GM12878 (cell line): ENCODE results near the gene PLA2G5.

Experiments
- GABPA ChIP-seq: IDR thresholded peaks from 2 replicates; pipeline ENCODE4 v1.6.1; 2014; ENCODE audit warnings: antibody characterized with exemption, low read depth, mild to moderate bottlenecking, inconsistent platforms
- JUND ChIP-seq: IDR thresholded peaks from 2 replicates; pipeline ENCODE4 v1.6.1; 2012; ENCODE audit warnings: low read depth, mild to moderate bottlenecking, low read length, improper control_type of control experiment, moderate library complexity
- MYC ChIP-seq: IDR thresholded peaks from 2 replicates; pipeline ENCODE4 v1.6.1; 2011; ENCODE audit warnings: mild to moderate bottlenecking, low read length, moderate library complexity, inconsistent platforms; ENCODE audit not compliant: insufficient read depth, insufficient replicate concordance, insufficient read length, severe bottlenecking
- NBN ChIP-seq: fragments of 450-650 bp; IDR thresholded peaks from 2 replicates; pipeline ENCODE4 v1.6.1; 2016
- POLR2A ChIP-seq: IDR thresholded peaks from 2 replicates; pipeline ENCODE4 v1.6.1; 2011; ENCODE audit warnings: low read depth, mild to moderate bottlenecking, low read length
- SIN3A ChIP-seq: IDR thresholded peaks from 2 replicates; pipeline ENCODE4 v1.6.1; 2012; ENCODE audit warnings: low read depth, low read length, improper control_type of control experiment
- SIX5 ChIP-seq: IDR thresholded peaks from 2 replicates; pipeline ENCODE4 v1.6.1; 2011; ENCODE audit warnings: mild to moderate bottlenecking, low read depth, low read length, moderate library complexity; ENCODE audit not compliant: severe bottlenecking
- SMAD1 ChIP-seq: fragments of 450-650 bp; IDR thresholded peaks from 2 replicates; pipeline ENCODE4 v1.6.1; 2018; ENCODE audit warnings: mild to moderate bottlenecking, low read depth; ENCODE audit not compliant: partially characterized antibody
- SMC3 ChIP-seq: IDR thresholded peaks from 2 replicates; pipeline ENCODE4 v1.6.1; 2011; ENCODE audit warnings: low read length, improper control_type of control experiment, borderline replicate concordance
- ZSCAN29 ChIP-seq: fragments of 450-650 bp; IDR thresholded peaks from 2 replicates; pipeline ENCODE4 v1.6.1; 2017; ENCODE audit warnings: mild to moderate bottlenecking, moderate library complexity
- TF ChIP-seq, protein P1 (sequence below), 3 experiments: IDR thresholded peaks in 2 of 3; conservative IDR thresholded peaks in 1 of 3; 2 replicates each; pipeline ENCODE4 v1.5.1; 2011; ENCODE audit warnings: low read depth in 3 of 3, low read length in 3 of 3, mild to moderate bottlenecking in 3 of 3, control low read depth in 2 of 3, moderate library complexity in 2 of 3, inconsistent platforms in 1 of 3, mixed read lengths in 1 of 3; ENCODE audit not compliant: control insufficient read depth in 2 of 3, insufficient read depth in 1 of 3; ENCODE audit errors: extremely low read depth in 1 of 3
- TF ChIP-seq, protein P2 (sequence below): fragments of 450-650 bp; formaldehyde crosslinking; IDR thresholded peaks from 2 replicates; pipeline ENCODE4 v1.4.0; 2020; ENCODE audit warnings: mild to moderate bottlenecking, moderate library complexity

DNA sequence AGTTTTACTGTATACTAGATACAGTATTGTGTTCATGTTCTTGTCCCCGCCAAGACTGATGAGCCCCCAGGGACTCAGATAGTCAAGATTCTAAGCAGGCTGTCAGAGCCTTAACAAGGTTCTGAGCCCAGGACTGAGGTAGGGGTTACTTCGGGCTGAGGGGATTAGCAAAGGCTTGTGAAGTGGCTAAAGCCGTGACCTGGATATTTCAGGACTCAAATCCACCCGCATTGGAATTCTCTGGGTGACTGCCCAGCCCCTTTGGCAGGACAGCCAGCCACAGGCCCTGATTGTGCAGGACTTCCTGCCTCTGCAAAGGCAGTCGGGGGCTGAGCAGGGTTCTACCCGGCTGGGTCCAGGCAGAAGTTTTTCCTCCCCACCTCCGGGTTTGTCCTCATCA lies at the start of gene PLA2G5:
- TF ChIP-seq, protein P1, sequence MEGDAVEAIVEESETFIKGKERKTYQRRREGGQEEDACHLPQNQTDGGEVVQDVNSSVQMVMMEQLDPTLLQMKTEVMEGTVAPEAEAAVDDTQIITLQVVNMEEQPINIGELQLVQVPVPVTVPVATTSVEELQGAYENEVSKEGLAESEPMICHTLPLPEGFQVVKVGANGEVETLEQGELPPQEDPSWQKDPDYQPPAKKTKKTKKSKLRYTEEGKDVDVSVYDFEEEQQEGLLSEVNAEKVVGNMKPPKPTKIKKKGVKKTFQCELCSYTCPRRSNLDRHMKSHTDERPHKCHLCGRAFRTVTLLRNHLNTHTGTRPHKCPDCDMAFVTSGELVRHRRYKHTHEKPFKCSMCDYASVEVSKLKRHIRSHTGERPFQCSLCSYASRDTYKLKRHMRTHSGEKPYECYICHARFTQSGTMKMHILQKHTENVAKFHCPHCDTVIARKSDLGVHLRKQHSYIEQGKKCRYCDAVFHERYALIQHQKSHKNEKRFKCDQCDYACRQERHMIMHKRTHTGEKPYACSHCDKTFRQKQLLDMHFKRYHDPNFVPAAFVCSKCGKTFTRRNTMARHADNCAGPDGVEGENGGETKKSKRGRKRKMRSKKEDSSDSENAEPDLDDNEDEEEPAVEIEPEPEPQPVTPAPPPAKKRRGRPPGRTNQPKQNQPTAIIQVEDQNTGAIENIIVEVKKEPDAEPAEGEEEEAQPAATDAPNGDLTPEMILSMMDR (IDR thresholded peaks at IDR 0.05 in 2 of 3, conservative IDR thresholded peaks at IDR 0.05 in 1 of 3; ENCODE audit: control insufficient read depth in 2 of 3, extremely low read depth in 1 of 3, insufficient read depth in 1 of 3, low read depth in 3 of 3, low read length in 3 of 3), result no peak
- TF ChIP-seq ZSCAN29, result no peak
- TF ChIP-seq, protein P2, sequence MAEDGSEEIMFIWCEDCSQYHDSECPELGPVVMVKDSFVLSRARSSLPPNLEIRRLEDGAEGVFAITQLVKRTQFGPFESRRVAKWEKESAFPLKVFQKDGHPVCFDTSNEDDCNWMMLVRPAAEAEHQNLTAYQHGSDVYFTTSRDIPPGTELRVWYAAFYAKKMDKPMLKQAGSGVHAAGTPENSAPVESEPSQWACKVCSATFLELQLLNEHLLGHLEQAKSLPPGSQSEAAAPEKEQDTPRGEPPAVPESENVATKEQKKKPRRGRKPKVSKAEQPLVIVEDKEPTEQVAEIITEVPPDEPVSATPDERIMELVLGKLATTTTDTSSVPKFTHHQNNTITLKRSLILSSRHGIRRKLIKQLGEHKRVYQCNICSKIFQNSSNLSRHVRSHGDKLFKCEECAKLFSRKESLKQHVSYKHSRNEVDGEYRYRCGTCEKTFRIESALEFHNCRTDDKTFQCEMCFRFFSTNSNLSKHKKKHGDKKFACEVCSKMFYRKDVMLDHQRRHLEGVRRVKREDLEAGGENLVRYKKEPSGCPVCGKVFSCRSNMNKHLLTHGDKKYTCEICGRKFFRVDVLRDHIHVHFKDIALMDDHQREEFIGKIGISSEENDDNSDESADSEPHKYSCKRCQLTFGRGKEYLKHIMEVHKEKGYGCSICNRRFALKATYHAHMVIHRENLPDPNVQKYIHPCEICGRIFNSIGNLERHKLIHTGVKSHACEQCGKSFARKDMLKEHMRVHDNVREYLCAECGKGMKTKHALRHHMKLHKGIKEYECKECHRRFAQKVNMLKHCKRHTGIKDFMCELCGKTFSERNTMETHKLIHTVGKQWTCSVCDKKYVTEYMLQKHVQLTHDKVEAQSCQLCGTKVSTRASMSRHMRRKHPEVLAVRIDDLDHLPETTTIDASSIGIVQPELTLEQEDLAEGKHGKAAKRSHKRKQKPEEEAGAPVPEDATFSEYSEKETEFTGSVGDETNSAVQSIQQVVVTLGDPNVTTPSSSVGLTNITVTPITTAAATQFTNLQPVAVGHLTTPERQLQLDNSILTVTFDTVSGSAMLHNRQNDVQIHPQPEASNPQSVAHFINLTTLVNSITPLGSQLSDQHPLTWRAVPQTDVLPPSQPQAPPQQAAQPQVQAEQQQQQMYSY, result no peak
- no peak for TF ChIP-seq NBN
- TF ChIP-seq GABPA, result no peak
- no peak for TF ChIP-seq SIX5
- TF ChIP-seq SMAD1, result no peak
- TF ChIP-seq MYC, result no peak
- TF ChIP-seq POLR2A, result no peak
- no peak for TF ChIP-seq SIN3A
- TF ChIP-seq SMC3, result no peak
- no peak for TF ChIP-seq JUND
